Kidney (tissue), 14 donors: ENCODE data around the gene BCL2L13. TPM values are rescaled to one million over a fixed set of nuclear protein-coding genes. Genes with fewer than 3 reads are reported as not detected.

Experiments used
- DNase-seq, 5 donors: peaks; one replicate each; pipeline ENCODE4 v3.0.0-alpha.2; 2013 to 2020
- FAIRE-seq: peaks from 2 replicates; lab custom pipeline; 2012; peaks lifted over from hg19 to GRCh38; lab: Jason Lieb, UNC
- H3K27ac ChIP-seq, 2 donors: one replicate each; pipeline ENCODE4 v1.7.0; 2013; ENCODE audit warnings: low read depth in 2 of 2, low read length in 2 of 2, inconsistent platforms in 1 of 2
- H3K27me3 ChIP-seq: one replicate; pipeline ENCODE4 v1.7.1; 2013; ENCODE audit warnings: low read length, inconsistent platforms; ENCODE audit not compliant: control insufficient read depth, insufficient read depth
- H3K36me3 ChIP-seq, 3 donors: one replicate each; pipeline versions ENCODE4 v1.7.0 to v1.7.1; 2013; ENCODE audit warnings: low read length in 3 of 3, control low read depth in 1 of 3, inconsistent platforms in 1 of 3; ENCODE audit not compliant: insufficient read depth in 3 of 3, control insufficient read depth in 2 of 3
- H3K4me1 ChIP-seq, 3 donors: one replicate each; pipeline versions ENCODE4 v1.7.0 to v1.7.1; 2013; ENCODE audit warnings: low read length in 3 of 3, inconsistent platforms in 1 of 3, low read depth in 1 of 3; ENCODE audit not compliant: control insufficient read depth in 2 of 3, insufficient read depth in 2 of 3
- H3K4me3 ChIP-seq, 3 donors: one replicate each; pipeline versions ENCODE4 v1.7.0 to v1.8.1; 2013; ENCODE audit warnings: low read length in 3 of 3, control low read depth in 1 of 3, inconsistent platforms in 1 of 3
- H3K9ac ChIP-seq, 3 donors: one replicate each; pipeline versions ENCODE4 v1.7.0 to v1.7.1; 2013; ENCODE audit warnings: low read length in 3 of 3, control low read depth in 1 of 3, inconsistent platforms in 1 of 3
- H3K9me3 ChIP-seq, 3 donors: one replicate each; pipeline versions ENCODE4 v1.7.0 to v1.7.1; 2013; ENCODE audit warnings: low read length in 3 of 3, control low read depth in 1 of 3, inconsistent platforms in 1 of 3; ENCODE audit not compliant: control insufficient read depth in 2 of 3, insufficient read depth in 1 of 3
- intact Hi-C: fragments of 100-400 bp; cut with DNase I; formaldehyde crosslinking; loops from one replicate; pipeline ENCODE4 v1.11.1; 2022
- polyA plus RNA-seq: library from polyadenylated mRNA; stranded (reverse); fragments of 350-450 nt; fragmentation: Illumina TruSeq; extraction: RNeasy Lipid Tissue Mini Kit (QIAGEN cat#74804); gene quantifications from one replicate; pipeline ENCODE4 v1.2.3, GENCODE V29; 2014; ENCODE audit warnings: low read depth, low replicate concordance; ENCODE audit not compliant: insufficient read depth
- total RNA-seq: library from RNA; stranded (reverse); fragmentation: NEBNext Ultra II Directional; extraction: Animal tissue kit (Norgen Biotek cat#: 25700); gene quantifications from one replicate; pipeline ENCODE4 v1.2.1, GENCODE V29; 2021
- TF ChIP-seq, protein P1 (sequence below): IDR thresholded peaks from 3 replicates; pipeline ENCODE4 v1.5.1; 2012; ENCODE audit warnings: mild to moderate bottlenecking, moderate library complexity, borderline replicate concordance; ENCODE audit not compliant: insufficient read depth; ENCODE audit errors: extremely low read depth
- donor health status: control.
- donor health status: control.
- donor health status: control.
- donor health status: control.
- donor health status: control.
- donor health status: DM: yes; HTN: yes; CAD: no.
- donor health status: Normal renal cell carcinoma (clear cell type).

BCL2L13 gene
- total and polyA plus RNA-seq, 2 donors from 2014 or later, result 43.8 to 50.5 TPM

- intact Hi-C loops, result no loop called here
- peaks cover 9 to 25% (median 15%) of the 10 kb centered on the region in 3 donors for H3K36me3 ChIP-seq
- no peaks in the 10 kb centered on the region for H3K27me3 ChIP-seq
- DNase-seq (no peak), FAIRE-seq (no peak)
- H3K4me1 ChIP-seq, result no peaks in the 10 kb centered on the region
- no peak overlapping the region for H3K9ac ChIP-seq
- TF ChIP-seq, protein P1, sequence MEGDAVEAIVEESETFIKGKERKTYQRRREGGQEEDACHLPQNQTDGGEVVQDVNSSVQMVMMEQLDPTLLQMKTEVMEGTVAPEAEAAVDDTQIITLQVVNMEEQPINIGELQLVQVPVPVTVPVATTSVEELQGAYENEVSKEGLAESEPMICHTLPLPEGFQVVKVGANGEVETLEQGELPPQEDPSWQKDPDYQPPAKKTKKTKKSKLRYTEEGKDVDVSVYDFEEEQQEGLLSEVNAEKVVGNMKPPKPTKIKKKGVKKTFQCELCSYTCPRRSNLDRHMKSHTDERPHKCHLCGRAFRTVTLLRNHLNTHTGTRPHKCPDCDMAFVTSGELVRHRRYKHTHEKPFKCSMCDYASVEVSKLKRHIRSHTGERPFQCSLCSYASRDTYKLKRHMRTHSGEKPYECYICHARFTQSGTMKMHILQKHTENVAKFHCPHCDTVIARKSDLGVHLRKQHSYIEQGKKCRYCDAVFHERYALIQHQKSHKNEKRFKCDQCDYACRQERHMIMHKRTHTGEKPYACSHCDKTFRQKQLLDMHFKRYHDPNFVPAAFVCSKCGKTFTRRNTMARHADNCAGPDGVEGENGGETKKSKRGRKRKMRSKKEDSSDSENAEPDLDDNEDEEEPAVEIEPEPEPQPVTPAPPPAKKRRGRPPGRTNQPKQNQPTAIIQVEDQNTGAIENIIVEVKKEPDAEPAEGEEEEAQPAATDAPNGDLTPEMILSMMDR, result no peak
- no peak overlapping the region for H3K27ac ChIP-seq
- H3K9me3 ChIP-seq, result no peaks in the 10 kb centered on the region
- no peak overlapping the region for H3K4me3 ChIP-seq
Observed at GRCh38 chr22:17607891-17608521, 30.6 kb upstream of the BCL2L13 start.

DNA sequence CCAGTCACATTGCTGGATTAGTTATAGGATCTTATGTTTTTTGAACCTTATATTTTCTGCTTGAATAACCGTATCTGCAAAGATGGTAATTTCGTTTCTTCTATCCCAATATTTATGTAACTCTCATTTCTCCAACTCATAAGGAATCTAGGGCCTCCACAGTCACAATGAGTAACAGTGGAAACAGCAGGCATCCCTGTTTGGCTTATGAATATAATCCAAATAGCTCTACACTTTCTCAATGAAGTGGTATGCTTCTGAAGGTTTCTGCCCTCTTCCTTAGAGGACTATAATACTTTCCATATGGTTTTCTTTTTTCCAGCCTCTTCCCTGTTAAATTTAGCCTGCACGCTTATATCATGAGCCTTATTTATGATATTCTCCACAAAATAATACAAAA lies 26.5 kb upstream of the BCL2L13 start:
- TF ChIP-seq, protein P1, result no peak
- H3K27ac ChIP-seq, result no peak overlapping the region
- H3K27me3 ChIP-seq, result no peaks in the 10 kb centered on the region
- FAIRE-seq, result no peak
- DNase-seq, result no peak
- H3K4me1 ChIP-seq, result no peaks in the 10 kb centered on the region
- intact Hi-C loops, result no loop called here
- no peaks in the 10 kb centered on the region for H3K9me3 ChIP-seq
- peaks cover 10 to 27% (median 13%) of the 10 kb centered on the region in 3 donors for H3K36me3 ChIP-seq
- H3K9ac ChIP-seq, result no peak overlapping the region
- H3K4me3 ChIP-seq, result no peak overlapping the region

DNA sequence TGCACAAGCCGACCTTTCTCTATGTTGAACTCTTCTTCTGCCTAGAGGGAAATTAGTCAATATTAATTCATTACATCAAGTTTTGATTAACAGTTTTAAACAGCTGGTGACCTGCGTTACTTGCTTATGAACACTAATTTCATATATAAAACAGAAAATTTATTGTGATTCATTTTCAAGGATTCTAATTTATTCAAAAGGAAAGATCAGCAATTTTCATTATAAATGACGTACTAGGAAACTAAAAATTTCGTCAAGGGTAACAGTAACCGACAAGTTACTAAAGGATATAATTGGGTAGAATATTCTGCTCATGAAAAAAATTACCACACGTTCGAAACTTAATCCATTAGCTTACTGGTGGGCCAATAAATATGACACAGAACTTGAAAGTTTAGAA lies 25.3 kb upstream of the BCL2L13 start:
- no peak for FAIRE-seq

More for the DNA sequence above, 25.3 kb upstream of the BCL2L13 start:
- H3K27me3 ChIP-seq, result no peaks in the 10 kb centered on the region
- H3K9ac ChIP-seq, result no peak overlapping the region
- H3K9me3 ChIP-seq, result no peaks in the 10 kb centered on the region
- no peak for DNase-seq
- peaks cover 9 to 23% (median 10%) of the 10 kb centered on the region in 3 donors for H3K36me3 ChIP-seq
- TF ChIP-seq, protein P1, result no peak
- intact Hi-C loops, result no loop called here
- H3K4me3 ChIP-seq, result no peak overlapping the region
- no peaks in the 10 kb centered on the region for H3K4me1 ChIP-seq
- H3K27ac ChIP-seq, result no peak overlapping the region
